Stimulated activated memory B cell treated with anti-CD40 and anti-IgM and Interleukin-4, amounts not matched to agents 10 μg/mL and 1 μg/mL and 100 μg/mL, for 72 hours (primary cell): ENCODE measurements around the gene ADCY5.

ENCODE experiments used
- ATAC-seq: fragments of 150-1000 bp; cut with Tn5 transposase; 2 replicates; pipeline ENCODE4 v1.10.0; 2021
- H3K27ac Mint-ChIP-seq: one replicate; pipeline ENCODE4 v1.8.0; 2022; ENCODE audit warnings: mild to moderate bottlenecking, mixed read lengths
- H3K27me3 Mint-ChIP-seq: one replicate; pipeline ENCODE4 v1.8.0; 2022; ENCODE audit warnings: mixed read lengths
- H3K36me3 Mint-ChIP-seq: one replicate; pipeline ENCODE4 v1.8.0; 2022; ENCODE audit warnings: mixed read lengths
- H3K4me1 Mint-ChIP-seq: one replicate; pipeline ENCODE4 v1.8.0; 2022; ENCODE audit warnings: mixed read lengths
- H3K4me3 Mint-ChIP-seq: one replicate; pipeline ENCODE4 v1.8.0; 2022; ENCODE audit warnings: mild to moderate bottlenecking, moderate library complexity, mixed read lengths
- H3K9me3 Mint-ChIP-seq: one replicate; pipeline ENCODE4 v1.8.0; 2022; ENCODE audit warnings: mixed read lengths

Gene ADCY5

GRCh38 chr3:123410149-123410515 lies 38.8 kb downstream of the ADCY5 start:
- ATAC-seq: no peak
- no peaks in the 10 kb centered on the region for H3K9me3 Mint-ChIP-seq
- H3K4me3 Mint-ChIP-seq: no peak overlapping the region
- H3K4me1 Mint-ChIP-seq: no peaks in the 10 kb centered on the region
- peaks cover 30% of the 10 kb centered on the region for H3K27me3 Mint-ChIP-seq
- no peaks in the 10 kb centered on the region for H3K36me3 Mint-ChIP-seq
- no peak overlapping the region for H3K27ac Mint-ChIP-seq

- Mint-ChIP-seq H3K27ac (no peak overlapping the region), H3K36me3 (no peaks in the 10 kb centered on the region), H3K9me3 (no peaks in the 10 kb centered on the region), H3K4me1 (no peaks in the 10 kb centered on the region), H3K27me3 (peaks cover 30% of the 10 kb centered on the region), H3K4me3 (no peak overlapping the region)
- no peak for ATAC-seq
Observed at GRCh38 chr3:123409443-123410148, 39.3 kb downstream of the ADCY5 start.

- peaks cover 18% of the 10 kb centered on the region for H3K27me3 Mint-ChIP-seq
- no peak for ATAC-seq
- no peaks in the 10 kb centered on the region for H3K9me3 Mint-ChIP-seq
- H3K4me3 Mint-ChIP-seq: no peak overlapping the region
- no peaks in the 10 kb centered on the region for H3K36me3 Mint-ChIP-seq
- H3K4me1 Mint-ChIP-seq: no peaks in the 10 kb centered on the region
- no peak overlapping the region for H3K27ac Mint-ChIP-seq
Observed at GRCh38 chr3:123406598-123406997, 42.3 kb downstream of the ADCY5 start.

GRCh38 chr3:123405936-123406510 lies 42.9 kb downstream of the ADCY5 start:
- Mint-ChIP-seq H3K9me3 (no peaks in the 10 kb centered on the region), H3K27me3 (peaks cover 18% of the 10 kb centered on the region), H3K4me1 (no peaks in the 10 kb centered on the region), H3K4me3 (no peak overlapping the region), H3K36me3 (no peaks in the 10 kb centered on the region), H3K27ac (no peak overlapping the region)
- no peak for ATAC-seq

- Mint-ChIP-seq H3K36me3 (no peaks in the 10 kb centered on the region), H3K9me3 (no peaks in the 10 kb centered on the region), H3K4me3 (no peak overlapping the region), H3K27me3 (peaks cover 22% of the 10 kb centered on the region), H3K27ac (no peak overlapping the region), H3K4me1 (no peaks in the 10 kb centered on the region)
- no peak for ATAC-seq
Observed at GRCh38 chr3:123405021-123405420, 43.9 kb downstream of the ADCY5 start.

- Mint-ChIP-seq H3K27ac (no peak overlapping the region), H3K36me3 (no peaks in the 10 kb centered on the region), H3K4me3 (no peak overlapping the region), H3K9me3 (no peaks in the 10 kb centered on the region), H3K4me1 (no peaks in the 10 kb centered on the region), H3K27me3 (peaks cover 22% of the 10 kb centered on the region)
- no peak for ATAC-seq
Observed at GRCh38 chr3:123404391-123404790, 44.5 kb downstream of the ADCY5 start.

- Mint-ChIP-seq H3K4me1 (no peaks in the 10 kb centered on the region), H3K36me3 (no peaks in the 10 kb centered on the region), H3K4me3 (no peak overlapping the region), H3K27ac (no peak overlapping the region), H3K9me3 (no peaks in the 10 kb centered on the region), H3K27me3 (peaks cover 22% of the 10 kb centered on the region)
- peak; percentile 2 for ATAC-seq
Observed at GRCh38 chr3:123401836-123402530, 46.9 kb downstream of the ADCY5 start.

- Mint-ChIP-seq H3K27me3 (peaks cover 38% of the 10 kb centered on the region), H3K27ac (no peak overlapping the region), H3K36me3 (no peaks in the 10 kb centered on the region), H3K4me3 (no peak overlapping the region), H3K9me3 (no peaks in the 10 kb centered on the region), H3K4me1 (no peaks in the 10 kb centered on the region)
- ATAC-seq: no peak
Observed at GRCh38 chr3:123400169-123400568, 48.7 kb downstream of the ADCY5 start.

- peaks cover 42% of the 10 kb centered on the region for H3K27me3 Mint-ChIP-seq
- H3K36me3 Mint-ChIP-seq: no peaks in the 10 kb centered on the region
- no peak for ATAC-seq
- H3K9me3 Mint-ChIP-seq: no peaks in the 10 kb centered on the region
- no peaks in the 10 kb centered on the region for H3K4me1 Mint-ChIP-seq
- no peak overlapping the region for H3K27ac Mint-ChIP-seq
- no peak overlapping the region for H3K4me3 Mint-ChIP-seq
Observed at GRCh38 chr3:123399653-123400052, 49.2 kb downstream of the ADCY5 start.

GRCh38 chr3:123397921-123398785 lies 50.7 kb downstream of the ADCY5 start:
- Mint-ChIP-seq H3K27me3 (peaks cover 42% of the 10 kb centered on the region), H3K4me3 (no peak overlapping the region), H3K36me3 (no peaks in the 10 kb centered on the region), H3K9me3 (no peaks in the 10 kb centered on the region), H3K27ac (no peak overlapping the region), H3K4me1 (no peaks in the 10 kb centered on the region)
- ATAC-seq: no peak

- Mint-ChIP-seq H3K4me1 (no peaks in the 10 kb centered on the region), H3K27me3 (peaks cover 39% of the 10 kb centered on the region), H3K36me3 (no peaks in the 10 kb centered on the region), H3K9me3 (no peaks in the 10 kb centered on the region), H3K27ac (no peak overlapping the region), H3K4me3 (no peak overlapping the region)
- no peak for ATAC-seq
Observed at GRCh38 chr3:123397050-123397590, 51.8 kb downstream of the ADCY5 start.

- Mint-ChIP-seq H3K9me3 (no peaks in the 10 kb centered on the region), H3K36me3 (no peaks in the 10 kb centered on the region), H3K27me3 (peaks cover 32% of the 10 kb centered on the region), H3K27ac (no peak overlapping the region), H3K4me3 (no peak overlapping the region), H3K4me1 (no peaks in the 10 kb centered on the region)
- ATAC-seq: no peak
Observed at GRCh38 chr3:123396171-123397049, 52.5 kb downstream of the ADCY5 start.

GRCh38 chr3:123395235-123395634 lies 53.7 kb downstream of the ADCY5 start:
- no peak overlapping the region for H3K27ac Mint-ChIP-seq
- ATAC-seq: no peak
- no peak overlapping the region for H3K4me3 Mint-ChIP-seq
- H3K36me3 Mint-ChIP-seq: no peaks in the 10 kb centered on the region
- peaks cover 21% of the 10 kb centered on the region for H3K27me3 Mint-ChIP-seq
- H3K9me3 Mint-ChIP-seq: no peaks in the 10 kb centered on the region
- no peaks in the 10 kb centered on the region for H3K4me1 Mint-ChIP-seq

GRCh38 chr3:123394391-123395020 lies 54.4 kb downstream of the ADCY5 start:
- Mint-ChIP-seq H3K9me3 (no peaks in the 10 kb centered on the region), H3K4me1 (no peaks in the 10 kb centered on the region), H3K27me3 (peaks cover 20% of the 10 kb centered on the region), H3K4me3 (no peak overlapping the region), H3K36me3 (no peaks in the 10 kb centered on the region), H3K27ac (no peak overlapping the region)
- no peak for ATAC-seq
